ENCODE measurements around the gene HENMT1.
"Not testable (repeated sequence)": the region's sequence is repeated elsewhere in the genome, so short reads cannot be mapped to it uniquely, and the experiment has no call there.

The HENMT1 gene

GRCh38 chr1:108670131-108670773, 9.4 kb upstream of the HENMT1 start:
- DNase-seq, result no peak

GRCh38 chr1:108669679-108670078, 8.8 kb upstream of the HENMT1 start:
- DNase-seq, result no peak

GRCh38 chr1:108668777-108669176, 7.9 kb upstream of the HENMT1 start:
- no peak for DNase-seq

GRCh38 chr1:108667422-108667821, 6.5 kb upstream of the HENMT1 start:
- not testable (repeated sequence) for DNase-seq

GRCh38 chr1:108665771-108666170, 4.9 kb upstream of the HENMT1 start:
- DNase-seq, result no peak

GRCh38 chr1:108665067-108665466, 4.2 kb upstream of the HENMT1 start:
- no peak for DNase-seq

GRCh38 chr1:108664481-108664880, 3.6 kb upstream of the HENMT1 start:
- DNase-seq, result no peak

GRCh38 chr1:108663074-108663473, 2.2 kb upstream of the HENMT1 start:
- no peak for DNase-seq

- no peak for DNase-seq
Measured at GRCh38 chr1:108657356-108658080, 3.4 kb downstream of the HENMT1 start.

GRCh38 chr1:108653431-108654105, 7.3 kb downstream of the HENMT1 start:
- DNase-seq, result no peak

GRCh38 chr1:108646648-108647269, 14.1 kb downstream of the HENMT1 start:
- no peak for DNase-seq

- DNase-seq, result no peak
Measured at GRCh38 chr1:108646265-108646647, 14.6 kb downstream of the HENMT1 start.

- DNase-seq, result no peak
Measured at GRCh38 chr1:108645564-108646184, 15.2 kb downstream of the HENMT1 start.

- DNase-seq, result no peak
Measured at GRCh38 chr1:108644984-108645383, 15.9 kb downstream of the HENMT1 start.

- DNase-seq, result peak; percentile 41
Measured at GRCh38 chr1:108643492-108644335, 17.2 kb downstream of the HENMT1 start.

- DNase-seq, result not testable (repeated sequence)
Measured at GRCh38 chr1:108640863-108641262, 20.0 kb downstream of the HENMT1 start.

- DNase-seq, result no peak
Measured at GRCh38 chr1:108639899-108640560, 20.9 kb downstream of the HENMT1 start.

- DNase-seq, result no peak
Measured at GRCh38 chr1:108636876-108637275, 24.0 kb downstream of the HENMT1 start.

GRCh38 chr1:108634521-108634920, 26.4 kb downstream of the HENMT1 start:
- no peak for DNase-seq

GRCh38 chr1:108628665-108629064, 32.2 kb downstream of the HENMT1 start:
- no peak for DNase-seq

GRCh38 chr1:108627951-108628350, 32.9 kb downstream of the HENMT1 start:
- no peak for DNase-seq

GRCh38 chr1:108627256-108627655, 33.6 kb downstream of the HENMT1 start:
- no peak for DNase-seq
